Left lung (tissue), 10 donors: ENCODE results near the gene CCDC179. TPM values are rescaled to one million over a fixed set of nuclear protein-coding genes. Genes with fewer than 3 reads are reported as not detected.
A peak's percentile ranks its signal among the peaks of the same experiment; 100 is the strongest.

Experiments
- ATAC-seq: fragments of 200-7000 bp; cut with Tn5 transposase; one replicate; pipeline ENCODE4 v1.9.1; 2020; ENCODE audit warnings: moderate library complexity
- DNase-seq, 4 donors: peaks; one replicate each; pipeline ENCODE4 v3.0.0-alpha.2; 2013 to 2020
- H3K27ac ChIP-seq, 2 donors: fragments of 200-600 bp; sonication (generic) in 1 of 2; one replicate each; pipeline versions ENCODE4 v1.5.0 to v1.8.0; 2020 to 2021
- H3K27me3 ChIP-seq, 2 donors: fragments of 200-600 bp; sonication (generic) in 1 of 2; one replicate each; pipeline versions ENCODE4 v1.5.0 to v1.8.0; 2020 to 2021
- H3K36me3 ChIP-seq, 2 donors: fragments of 200-600 bp; sonication (generic) in 1 of 2; one replicate each; pipeline versions ENCODE4 v1.5.0 to v1.8.0; 2020 to 2021
- H3K4me1 ChIP-seq, 2 donors: fragments of 200-600 bp; one replicate each; pipeline ENCODE4 v1.8.0; 2021
- H3K4me3 ChIP-seq, 2 donors: fragments of 200-600 bp; sonication (generic) in 1 of 2; one replicate each; pipeline versions ENCODE4 v1.5.0 to v1.8.0; 2020 to 2021; ENCODE audit warnings: mild to moderate bottlenecking in 1 of 2
- H3K9me3 ChIP-seq, 2 donors: fragments of 200-600 bp; sonication (generic) in 1 of 2; one replicate each; pipeline versions ENCODE4 v1.5.0 to v1.8.0; 2020 to 2021
- CTCF ChIP-seq, 2 donors: fragments of 200-600 bp; sonication (generic) in 1 of 2; IDR thresholded peaks; one replicate each; pipeline versions ENCODE4 v1.5.0 to v1.8.0; 2021; ENCODE audit warnings: antibody characterized with exemption in 2 of 2
- intact Hi-C, 2 donors: fragments of 100-400 bp; cut with DNase I; formaldehyde crosslinking; loops; one replicate each; pipeline versions ENCODE4 v1.11.2 to v1.14.2; 2022
- polyA plus RNA-seq, 6 donors: library from polyadenylated mRNA; unstranded; fragments of 120-200 nt; gene quantifications; one replicate each; pipeline ENCODE4 v1.2.1, GENCODE V29; 2013; ENCODE audit not compliant: insufficient read length in 6 of 6
- total RNA-seq, 2 donors: library from RNA; stranded (reverse); fragmentation: NEBNext Ultra II Directional; extraction: Animal tissue kit (Norgen Biotek cat#: 25700); gene quantifications; one replicate each; pipeline ENCODE4 v1.2.1, GENCODE V29; 2021
- donor health status: DM: no; HTN: yes; CAD: no.
- donor health status: DM: no; HTN: no; CAD: no.

The CCDC179 gene
- total and polyA plus RNA-seq, 8 donors: not detected

DNA sequence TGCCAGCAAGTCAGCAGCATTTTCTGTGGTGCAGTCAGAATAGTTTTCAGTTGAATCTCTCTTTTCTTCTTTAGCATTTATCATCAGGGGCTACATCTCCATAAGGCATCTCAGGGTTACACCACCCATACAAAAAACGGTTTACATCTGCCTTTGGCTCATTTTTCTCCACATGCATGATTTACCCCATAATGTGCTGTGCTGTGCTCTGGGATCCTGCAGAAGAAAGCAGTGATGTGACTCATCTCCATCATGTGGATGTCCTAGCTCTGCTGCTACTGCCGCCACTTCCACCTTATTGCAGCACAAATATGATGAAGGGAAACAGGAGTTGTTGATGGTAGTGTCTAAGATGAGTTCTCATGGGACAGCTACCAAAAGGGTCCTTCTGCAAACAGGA lies 30.0 kb upstream of the CCDC179 start:
- ATAC-seq (no peak), DNase-seq (no peak)
- no peak overlapping the region for H3K4me3 ChIP-seq
- no peaks in the 10 kb centered on the region for H3K27me3 ChIP-seq
- no peaks in the 10 kb centered on the region for H3K9me3 ChIP-seq
- H3K27ac ChIP-seq: no peak overlapping the region
- TF ChIP-seq CTCF (IDR thresholded peaks at IDR 0.05): no peak
- H3K4me1 ChIP-seq: no peaks in the 10 kb centered on the region
- intact Hi-C loops: no loop called here
- H3K36me3 ChIP-seq: no peaks in the 10 kb centered on the region

- intact Hi-C loops: no loop called here
- Histone ChIP-seq H3K4me3 (no peak overlapping the region), H3K36me3 (no peaks in the 10 kb centered on the region), H3K27me3 (no peaks in the 10 kb centered on the region), H3K9me3 (no peaks in the 10 kb centered on the region), H3K4me1 (no peaks in the 10 kb centered on the region), H3K27ac (peak overlapping the region in 1 of 2 donors; percentile 37)
- DNase-seq (peak in 1 of 4 donors; percentile 7), ATAC-seq (peak; percentile 32)
- no peak for TF ChIP-seq CTCF (IDR thresholded peaks at IDR 0.05)
Measured at GRCh38 chr11:22884217-22884616, 23.9 kb upstream of the CCDC179 start.

GRCh38 chr11:22879630-22880029 lies 19.4 kb upstream of the CCDC179 start:
- no peak overlapping the region for H3K4me3 ChIP-seq
- H3K27me3 ChIP-seq: no peaks in the 10 kb centered on the region
- no peaks in the 10 kb centered on the region for H3K36me3 ChIP-seq
- no peaks in the 10 kb centered on the region for H3K4me1 ChIP-seq
- H3K27ac ChIP-seq: no peak overlapping the region
- intact Hi-C loops: no loop called here
- no peak for TF ChIP-seq CTCF (IDR thresholded peaks at IDR 0.05)
- DNase-seq (no peak), ATAC-seq (no peak)
- no peaks in the 10 kb centered on the region for H3K9me3 ChIP-seq

- H3K4me3 ChIP-seq: no peak overlapping the region
- ATAC-seq (no peak), DNase-seq (no peak)
- no peaks in the 10 kb centered on the region for H3K9me3 ChIP-seq
- H3K27me3 ChIP-seq: no peaks in the 10 kb centered on the region
- no peaks in the 10 kb centered on the region for H3K36me3 ChIP-seq
- no peak for TF ChIP-seq CTCF (IDR thresholded peaks at IDR 0.05)
- no peaks in the 10 kb centered on the region for H3K4me1 ChIP-seq
- H3K27ac ChIP-seq: no peak overlapping the region
- intact Hi-C loops: no loop called here
Measured at GRCh38 chr11:22878604-22879003, 18.3 kb upstream of the CCDC179 start.

GRCh38 chr11:22878039-22878438 lies 17.8 kb upstream of the CCDC179 start:
- no peaks in the 10 kb centered on the region for H3K4me1 ChIP-seq
- no peak for TF ChIP-seq CTCF (IDR thresholded peaks at IDR 0.05)
- intact Hi-C loops: no loop called here
- H3K4me3 ChIP-seq: no peak overlapping the region
- no peaks in the 10 kb centered on the region for H3K27me3 ChIP-seq
- no peaks in the 10 kb centered on the region for H3K36me3 ChIP-seq
- H3K27ac ChIP-seq: no peak overlapping the region
- no peak for DNase-seq
- no peaks in the 10 kb centered on the region for H3K9me3 ChIP-seq
- ATAC-seq: no peak
